ENCODE measurements around the gene RBMS1. TPM values are rescaled to one million over a fixed set of nuclear protein-coding genes. Genes with fewer than 3 reads are reported as not detected.

RBMS1 gene
- total and polyA plus RNA-seq, 7 donors: 4.4 to 91.8 (median 69.2) TPM

DNA sequence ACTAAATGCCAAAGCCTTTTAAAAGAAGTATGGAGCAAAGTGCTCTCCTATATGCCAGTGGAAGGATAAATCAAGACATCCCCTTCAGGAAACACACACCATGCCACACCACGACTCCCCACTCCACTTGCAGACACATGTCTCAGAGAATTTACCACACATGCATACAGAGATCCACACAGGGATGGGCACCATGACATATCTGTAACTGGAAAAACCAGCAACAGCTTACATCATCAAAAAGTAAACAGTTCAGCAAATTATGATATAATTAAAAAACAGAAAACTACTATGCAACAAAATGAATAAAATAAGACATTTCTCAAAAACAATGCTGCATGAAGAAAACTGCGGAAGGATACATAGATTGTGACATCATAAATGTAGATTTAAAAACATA, 29.6 kb downstream of the RBMS1 start:
- TF ChIP-seq, protein P1, sequence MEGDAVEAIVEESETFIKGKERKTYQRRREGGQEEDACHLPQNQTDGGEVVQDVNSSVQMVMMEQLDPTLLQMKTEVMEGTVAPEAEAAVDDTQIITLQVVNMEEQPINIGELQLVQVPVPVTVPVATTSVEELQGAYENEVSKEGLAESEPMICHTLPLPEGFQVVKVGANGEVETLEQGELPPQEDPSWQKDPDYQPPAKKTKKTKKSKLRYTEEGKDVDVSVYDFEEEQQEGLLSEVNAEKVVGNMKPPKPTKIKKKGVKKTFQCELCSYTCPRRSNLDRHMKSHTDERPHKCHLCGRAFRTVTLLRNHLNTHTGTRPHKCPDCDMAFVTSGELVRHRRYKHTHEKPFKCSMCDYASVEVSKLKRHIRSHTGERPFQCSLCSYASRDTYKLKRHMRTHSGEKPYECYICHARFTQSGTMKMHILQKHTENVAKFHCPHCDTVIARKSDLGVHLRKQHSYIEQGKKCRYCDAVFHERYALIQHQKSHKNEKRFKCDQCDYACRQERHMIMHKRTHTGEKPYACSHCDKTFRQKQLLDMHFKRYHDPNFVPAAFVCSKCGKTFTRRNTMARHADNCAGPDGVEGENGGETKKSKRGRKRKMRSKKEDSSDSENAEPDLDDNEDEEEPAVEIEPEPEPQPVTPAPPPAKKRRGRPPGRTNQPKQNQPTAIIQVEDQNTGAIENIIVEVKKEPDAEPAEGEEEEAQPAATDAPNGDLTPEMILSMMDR (IDR thresholded peaks at IDR 0.05): no peak
- TF ChIP-seq EP300 (IDR thresholded peaks at IDR 0.05) (no peak), POLR2A (IDR thresholded peaks at IDR 0.05) (no peak), POLR2AphosphoS5 (IDR thresholded peaks at IDR 0.05) (no peak)
- intact Hi-C loops (cut with DNase I): no loop called here
- H3K36me3 ChIP-seq: no peaks in the 10 kb centered on the region
- no peak for DNase-seq
- H3K27ac ChIP-seq: peak overlapping the region in 1 of 4 donors; percentile 9
- H3K9me3 ChIP-seq: no peaks in the 10 kb centered on the region
- peaks cover 0 to 83% (median 40%) of the 10 kb centered on the region in 4 donors for H3K4me1 ChIP-seq
- WGBS, 2 donors: 80 to 81% methylated on average over 2 of the region's 2 CpGs
- H3K27me3 ChIP-seq: no peaks in the 10 kb centered on the region
- no peak overlapping the region for H3K4me3 ChIP-seq

- 83 to 96% methylated on average over 9 of the region's 9 CpGs for WGBS, 2 donors
- Histone ChIP-seq H3K4me1 (peaks cover 0 to 83% (median 44%) of the 10 kb centered on the region in 4 donors), H3K9me3 (no peaks in the 10 kb centered on the region), H3K4me3 (no peak overlapping the region), H3K36me3 (no peaks in the 10 kb centered on the region), H3K27me3 (no peaks in the 10 kb centered on the region), H3K27ac (peak overlapping the region in 1 of 4 donors; percentile 9)
- TF ChIP-seq POLR2A (IDR thresholded peaks at IDR 0.05) (no peak), POLR2AphosphoS5 (IDR thresholded peaks at IDR 0.05) (no peak), EP300 (IDR thresholded peaks at IDR 0.05) (no peak)
- TF ChIP-seq, protein P1 (IDR thresholded peaks at IDR 0.05): no peak
- DNase-seq: no peak
- intact Hi-C loops (cut with DNase I): no loop called here
These were observed 30.4 kb downstream of the RBMS1 start for GRCh38 chr2:160463245-160463644.

DNA sequence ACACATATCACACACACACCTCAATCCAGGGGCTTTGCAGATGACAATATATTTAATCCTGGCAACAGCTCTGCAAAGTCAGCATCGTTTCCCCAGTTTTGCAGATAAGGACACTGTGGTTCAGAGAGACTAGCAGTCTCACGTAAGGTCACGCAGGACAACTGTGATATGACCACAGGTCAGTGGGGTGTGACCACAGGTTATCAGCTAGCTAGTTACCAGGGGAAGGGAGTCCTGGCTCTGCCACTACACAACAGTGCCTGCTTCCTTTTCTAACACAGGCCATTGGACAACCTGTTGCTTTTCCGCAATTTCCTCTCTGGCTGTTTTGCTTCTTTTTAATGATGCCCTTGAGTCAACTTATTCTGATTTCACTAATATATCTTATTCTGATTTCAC, 33.3 kb downstream of the RBMS1 start:
- H3K27me3 ChIP-seq: no peaks in the 10 kb centered on the region
- no peaks in the 10 kb centered on the region for H3K9me3 ChIP-seq
- 92 to 97% methylated on average over 4 of the region's 4 CpGs for WGBS, 2 donors
- no peak for DNase-seq
- H3K4me3 ChIP-seq: no peak overlapping the region
- H3K4me1 ChIP-seq: peaks cover 0 to 76% (median 54%) of the 10 kb centered on the region in 4 donors
- no peaks in the 10 kb centered on the region for H3K36me3 ChIP-seq
- no peak for TF ChIP-seq EP300 (IDR thresholded peaks at IDR 0.05)
- H3K27ac ChIP-seq: peak overlapping the region in 1 of 4 donors; percentile 51
- intact Hi-C loops (cut with DNase I): no loop called here

- WGBS, 2 donors: 53 to 56% methylated on average over 1 of the region's 1 CpG
- no peak for DNase-seq
- H3K4me1 ChIP-seq: peaks cover 0 to 76% (median 54%) of the 10 kb centered on the region in 4 donors
- no peaks in the 10 kb centered on the region for H3K27me3 ChIP-seq
- no peaks in the 10 kb centered on the region for H3K9me3 ChIP-seq
- no peak for TF ChIP-seq POLR2A (IDR thresholded peaks at IDR 0.05)
- TF ChIP-seq, protein P1 (IDR thresholded peaks at IDR 0.05): no peak
- no peak for TF ChIP-seq POLR2AphosphoS5 (IDR thresholded peaks at IDR 0.05)
- TF ChIP-seq EP300 (IDR thresholded peaks at IDR 0.05): no peak
- no peak overlapping the region for H3K4me3 ChIP-seq
- no peaks in the 10 kb centered on the region for H3K36me3 ChIP-seq
- intact Hi-C loops (cut with DNase I): no loop called here
- peak overlapping the region in 2 of 4 donors; percentile 51 to 60 for H3K27ac ChIP-seq
These were observed 33.9 kb downstream of the RBMS1 start for GRCh38 chr2:160459538-160460332.

GRCh38 chr2:160458718-160459453, 34.7 kb downstream of the RBMS1 start:
- TF ChIP-seq EP300 (IDR thresholded peaks at IDR 0.05) (no peak), POLR2A (IDR thresholded peaks at IDR 0.05) (no peak), POLR2AphosphoS5 (IDR thresholded peaks at IDR 0.05) (no peak)
- TF ChIP-seq, protein P1 (IDR thresholded peaks at IDR 0.05): no peak
- Histone ChIP-seq H3K4me3 (no peak overlapping the region), H3K4me1 (peaks cover 0 to 79% (median 57%) of the 10 kb centered on the region in 4 donors), H3K36me3 (no peaks in the 10 kb centered on the region), H3K27ac (peak overlapping the region; percentile 25 to 60 (median 54)), H3K9me3 (no peaks in the 10 kb centered on the region), H3K27me3 (no peaks in the 10 kb centered on the region)
- WGBS, 2 donors: 80 to 82% methylated on average over 10 of the region's 10 CpGs
- DNase-seq: no peak
- intact Hi-C loops (cut with DNase I): no loop called here

Measured in sigmoid colon (tissue), 7 donors.